SK-N-SH treated with all-trans-retinoic acid at 6 μM for 48 hours (cell line): ENCODE measurements around the gene CHRNB2.

Experiments used
- ARNTL ChIP-seq: fragments of 450-650 bp; formaldehyde crosslinking; IDR thresholded peaks from 2 replicates; pipeline ENCODE4 v1.5.0; 2020; ENCODE audit warnings: low read depth, mild to moderate bottlenecking, moderate library complexity, borderline replicate concordance
- CSDC2 ChIP-seq: fragments of 250-450 bp; sonication (Bioruptor Pico); IDR thresholded peaks from 2 replicates; pipeline ENCODE4 v1.5.0; 2020; ENCODE audit warnings: mild to moderate bottlenecking, moderate library complexity
- GLIS3 ChIP-seq: fragments of 250-450 bp; sonication (Bioruptor Pico); IDR thresholded peaks from 2 replicates; pipeline ENCODE4 v1.5.0; 2020; ENCODE audit warnings: mild to moderate bottlenecking, moderate library complexity
- ISL1 ChIP-seq: fragments of 250-450 bp; sonication (Bioruptor Pico); IDR thresholded peaks from 2 replicates; pipeline ENCODE4 v2.1.2; 2022; ENCODE audit warnings: mild to moderate bottlenecking, moderate library complexity
- OSR1 ChIP-seq: fragments of 250-450 bp; sonication (Bioruptor Pico); IDR thresholded peaks from 2 replicates; pipeline ENCODE4 v1.8.0; 2022; ENCODE audit warnings: moderate library complexity, mild to moderate bottlenecking, inconsistent platforms
- POU6F1 ChIP-seq: fragments of 250-450 bp; sonication (Bioruptor Pico); IDR thresholded peaks from 2 replicates; pipeline ENCODE4 v1.8.0; 2021; ENCODE audit warnings: low read depth, mild to moderate bottlenecking, moderate library complexity, borderline replicate concordance
- ZFP3 ChIP-seq: fragments of 250-450 bp; sonication (Bioruptor Pico); IDR thresholded peaks from 2 replicates; pipeline ENCODE4 v1.5.0; 2020; ENCODE audit warnings: mild to moderate bottlenecking, moderate library complexity
- ZFP30 ChIP-seq: fragments of 450-650 bp; formaldehyde crosslinking; IDR thresholded peaks from 2 replicates; pipeline ENCODE4 v1.5.0; 2022; ENCODE audit warnings: mild to moderate bottlenecking, moderate library complexity
- ZNF70 ChIP-seq: fragments of 450-650 bp; formaldehyde crosslinking; IDR thresholded peaks from 2 replicates; pipeline ENCODE4 v1.5.0; 2020; ENCODE audit warnings: mild to moderate bottlenecking, moderate library complexity
- TF ChIP-seq, protein P1 (sequence below): fragments of 250-450 bp; sonication (Bioruptor Pico); IDR thresholded peaks from 2 replicates; pipeline ENCODE4 v1.8.0; 2020; ENCODE audit warnings: mild to moderate bottlenecking, moderate library complexity, borderline replicate concordance

DNA sequence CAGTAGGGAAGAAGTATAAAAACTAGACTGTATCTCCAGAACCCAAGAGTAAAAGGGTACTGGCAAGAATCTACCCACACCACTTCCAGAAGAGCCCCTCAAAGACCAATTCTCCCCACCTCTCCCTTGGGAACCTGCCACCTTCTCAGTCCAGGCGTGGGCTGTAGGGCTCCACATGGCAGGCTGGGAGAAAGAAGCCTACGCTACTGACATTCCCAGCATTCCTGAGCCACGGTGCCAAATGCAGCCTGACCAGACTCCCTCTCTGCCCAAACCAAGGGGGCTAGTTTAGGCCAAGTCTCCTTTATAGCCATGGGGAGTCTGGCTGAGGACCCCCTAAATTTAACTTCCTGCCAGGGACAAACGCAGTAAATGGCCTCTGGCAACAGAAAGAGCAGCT, 11.2 kb upstream of the CHRNB2 start:
- no peak for TF ChIP-seq ZFP3 (CRISPR knock-in tag)
- TF ChIP-seq POU6F1 = no peak
- no peak for TF ChIP-seq ZFP30
- TF ChIP-seq GLIS3 (CRISPR knock-in tag) = no peak
- TF ChIP-seq, protein P1, sequence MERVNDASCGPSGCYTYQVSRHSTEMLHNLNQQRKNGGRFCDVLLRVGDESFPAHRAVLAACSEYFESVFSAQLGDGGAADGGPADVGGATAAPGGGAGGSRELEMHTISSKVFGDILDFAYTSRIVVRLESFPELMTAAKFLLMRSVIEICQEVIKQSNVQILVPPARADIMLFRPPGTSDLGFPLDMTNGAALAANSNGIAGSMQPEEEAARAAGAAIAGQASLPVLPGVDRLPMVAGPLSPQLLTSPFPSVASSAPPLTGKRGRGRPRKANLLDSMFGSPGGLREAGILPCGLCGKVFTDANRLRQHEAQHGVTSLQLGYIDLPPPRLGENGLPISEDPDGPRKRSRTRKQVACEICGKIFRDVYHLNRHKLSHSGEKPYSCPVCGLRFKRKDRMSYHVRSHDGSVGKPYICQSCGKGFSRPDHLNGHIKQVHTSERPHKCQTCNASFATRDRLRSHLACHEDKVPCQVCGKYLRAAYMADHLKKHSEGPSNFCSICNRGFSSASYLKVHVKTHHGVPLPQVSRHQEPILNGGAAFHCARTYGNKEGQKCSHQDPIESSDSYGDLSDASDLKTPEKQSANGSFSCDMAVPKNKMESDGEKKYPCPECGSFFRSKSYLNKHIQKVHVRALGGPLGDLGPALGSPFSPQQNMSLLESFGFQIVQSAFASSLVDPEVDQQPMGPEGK (CRISPR knock-in tag) = no peak
- TF ChIP-seq ISL1 (CRISPR knock-in tag) = no peak
- TF ChIP-seq ZNF70 (CRISPR knock-in tag) = no peak
- no peak for TF ChIP-seq OSR1 (CRISPR knock-in tag)
- TF ChIP-seq CSDC2 (CRISPR knock-in tag) = no peak
- no peak for TF ChIP-seq ARNTL (CRISPR knock-in tag)
